H1 (cell line): ENCODE measurements around the gene GALNT9. TPM values are rescaled to one million over a fixed set of nuclear protein-coding genes. Genes with fewer than 3 reads are reported as not detected.
"Not testable (repeated sequence)": the region's sequence is repeated elsewhere in the genome, so short reads cannot be mapped to it uniquely, and the experiment has no call there.

Experiments used
- CTCF ChIA-PET: fragments of 300-600 bp; sonication (Branson Sonifier 250); formaldehyde crosslinking; loops from one replicate; lab custom pipeline; 2021; ENCODE audit not compliant: partially characterized antibody; lab: Charles Lee
- POLR2A ChIA-PET: fragments of 300-600 bp; sonication (Branson Sonifier 250); formaldehyde crosslinking; loops from one replicate; lab custom pipeline; 2021; ENCODE audit warnings: inconsistent platforms; ENCODE audit not compliant: partially characterized antibody; lab: Charles Lee
- DNase-seq, 2 experiments: peaks; one replicate each; pipeline versions ENCODE4 v3.0.0 to v3.0.0-alpha.2; 2010 to 2022; ENCODE audit warnings: low spot score in 2 of 2, low read depth in 1 of 2, mixed read lengths in 1 of 2
- FAIRE-seq: peaks from 2 replicates; lab custom pipeline; 2011; peaks lifted over from hg19 to GRCh38; lab: Jason Lieb, UNC
- H2AFZ ChIP-seq: 2 replicates; pipeline ENCODE4 v1.8.1; 2012; ENCODE audit warnings: low read length, inconsistent platforms
- H2AK5ac ChIP-seq: 2 replicates; pipeline ENCODE4 v1.6.1; 2013; ENCODE audit warnings: low read depth, low read length
- H2BK120ac ChIP-seq: replicated peaks from 2 replicates; pipeline ENCODE3; 2013; ENCODE audit warnings: low read depth, low read length, inconsistent platforms
- H2BK12ac ChIP-seq: 2 replicates; pipeline ENCODE4 v1.6.1; 2013; ENCODE audit warnings: low read depth, low read length
- H2BK15ac ChIP-seq: 2 replicates; pipeline ENCODE4 v1.6.1; 2013; ENCODE audit warnings: low read length
- H2BK20ac ChIP-seq: 2 replicates; pipeline ENCODE4 v1.6.1; 2013; ENCODE audit warnings: low read length
- H2BK5ac ChIP-seq: 2 replicates; pipeline ENCODE4 v1.6.1; 2013; ENCODE audit warnings: low read depth, low read length
- H3K14ac ChIP-seq: 2 replicates; pipeline ENCODE4 v1.6.1; 2013; ENCODE audit warnings: inconsistent platforms; ENCODE audit not compliant: insufficient read length
- H3K18ac ChIP-seq: 2 replicates; pipeline ENCODE4 v1.6.1; 2013; ENCODE audit warnings: low read length; ENCODE audit errors: extremely low read depth
- H3K23ac ChIP-seq: 2 replicates; pipeline ENCODE4 v1.6.1; 2013; ENCODE audit warnings: inconsistent platforms; ENCODE audit not compliant: insufficient read length
- H3K23me2 ChIP-seq: 2 replicates; pipeline ENCODE4 v1.6.1; 2013; ENCODE audit warnings: low read depth, low read length
- H3K27ac ChIP-seq: 2 replicates; pipeline ENCODE4 v1.6.1; 2011; ENCODE audit warnings: low read depth, low read length, inconsistent platforms
- H3K27me3 ChIP-seq, 4 experiments: replicated peaks in 1 of 4; 1 replicate in 1 of 4; 2 replicates in 3 of 4; pipeline versions ENCODE4 v1.6.1 to v1.8.1; 2011 to 2013; ENCODE audit warnings: low read length in 3 of 4, mild to moderate bottlenecking in 3 of 4, inconsistent platforms in 2 of 4, mixed read lengths in 2 of 4, moderate library complexity in 1 of 4; ENCODE audit not compliant: control insufficient read depth in 3 of 4, insufficient read depth in 3 of 4; ENCODE audit errors: extremely low read depth in 1 of 4
- H3K36me3 ChIP-seq, 4 experiments: 2 replicates each; pipeline versions ENCODE4 v1.6.1 to v1.8.1; 2011 to 2013; ENCODE audit warnings: mild to moderate bottlenecking in 4 of 4, low read length in 3 of 4, moderate library complexity in 2 of 4, control low read depth in 1 of 4, inconsistent platforms in 1 of 4; ENCODE audit not compliant: insufficient read depth in 4 of 4, control insufficient read depth in 2 of 4
- H3K4ac ChIP-seq: replicated peaks from 2 replicates; pipeline ENCODE3; 2013; ENCODE audit warnings: low read length, low read depth, mixed read lengths, inconsistent platforms; ENCODE audit not compliant: insufficient read length
- H3K4me1 ChIP-seq, 4 experiments: replicated peaks in 1 of 4; 1 replicate in 1 of 4; 2 replicates in 3 of 4; pipeline versions ENCODE4 v1.6.1 to v1.8.1; 2011 to 2013; ENCODE audit warnings: low read length in 3 of 4, inconsistent platforms in 2 of 4, mixed read lengths in 1 of 4; ENCODE audit not compliant: insufficient read depth in 4 of 4, control insufficient read depth in 3 of 4
- H3K4me2 ChIP-seq, 2 experiments: 2 replicates each; pipeline versions ENCODE4 v1.6.1 to v1.8.1; 2011 to 2013; ENCODE audit warnings: low read depth in 2 of 2, low read length in 2 of 2, control low read depth in 1 of 2, inconsistent platforms in 1 of 2, mild to moderate bottlenecking in 1 of 2; ENCODE audit not compliant: insufficient read depth in 1 of 2
- H3K4me3 ChIP-seq, 4 experiments: fragments of 200-600, 300-600 bp in 1 of 4; sonication (generic), shearing (Covaris generic), sonication (Bioruptor Twin) in 1 of 4; 2 replicates each; pipeline versions ENCODE4 v1.5.1 to v1.8.1; 2011 to 2016; ENCODE audit warnings: low read length in 4 of 4, low read depth in 3 of 4, control low read depth in 2 of 4, inconsistent platforms in 2 of 4, mild to moderate bottlenecking in 2 of 4, mixed read lengths in 1 of 4, moderate library complexity in 1 of 4; ENCODE audit not compliant: insufficient read depth in 2 of 4; ENCODE audit errors: extremely low read depth in 1 of 4
- H3K56ac ChIP-seq: replicated peaks from 2 replicates; pipeline ENCODE3; 2013; ENCODE audit warnings: low read depth, mild to moderate bottlenecking, mixed read lengths, low read length, inconsistent platforms; ENCODE audit not compliant: insufficient read length
- H3K79me1 ChIP-seq: 2 replicates; pipeline ENCODE4 v1.6.1; 2013; ENCODE audit warnings: low read depth, low read length, control low read depth
- H3K79me2 ChIP-seq, 2 experiments: 2 replicates each; pipeline versions ENCODE4 v1.6.1 to v1.8.1; 2012 to 2013; ENCODE audit warnings: low read length in 2 of 2, mild to moderate bottlenecking in 2 of 2, inconsistent platforms in 1 of 2; ENCODE audit not compliant: insufficient read depth in 2 of 2, control insufficient read depth in 1 of 2
- H3K9ac ChIP-seq, 4 experiments: replicated peaks in 1 of 4; 1 replicate in 1 of 4; 2 replicates in 3 of 4; pipeline versions ENCODE4 v1.6.1 to v1.8.1; 2011 to 2013; ENCODE audit warnings: low read depth in 3 of 4, low read length in 3 of 4, control low read depth in 2 of 4, mild to moderate bottlenecking in 2 of 4, moderate library complexity in 2 of 4, inconsistent platforms in 1 of 4; ENCODE audit errors: extremely low read depth in 1 of 4
- H3K9me3 ChIP-seq, 2 experiments: 2 replicates each; pipeline versions ENCODE4 v1.6.1 to v1.8.1; 2012 to 2013; ENCODE audit warnings: mild to moderate bottlenecking in 2 of 2, moderate library complexity in 2 of 2, control low read depth in 1 of 2, inconsistent platforms in 1 of 2, low read depth in 1 of 2, low read length in 1 of 2, mixed read lengths in 1 of 2; ENCODE audit not compliant: insufficient read depth in 2 of 2
- H4K20me1 ChIP-seq, 2 experiments: replicated peaks in 1 of 2; 2 replicates each; pipeline versions ENCODE3 to v1.8.1; 2011 to 2013; ENCODE audit warnings: inconsistent platforms in 2 of 2, low read length in 2 of 2, mild to moderate bottlenecking in 1 of 2; ENCODE audit not compliant: insufficient read depth in 2 of 2, control insufficient read depth in 1 of 2
- H4K5ac ChIP-seq: 2 replicates; pipeline ENCODE4 v1.6.1; 2013; ENCODE audit warnings: low read length, low read depth, mixed read lengths, inconsistent platforms; ENCODE audit not compliant: insufficient read length
- H4K8ac ChIP-seq: 2 replicates; pipeline ENCODE4 v1.8.0; 2013; ENCODE audit warnings: mild to moderate bottlenecking, moderate library complexity, low read length, inconsistent platforms; ENCODE audit not compliant: insufficient read depth; ENCODE audit errors: extremely low read depth
- H4K91ac ChIP-seq: replicated peaks from 2 replicates; pipeline ENCODE3; 2013; ENCODE audit warnings: low read length, mixed read lengths, inconsistent platforms; ENCODE audit not compliant: insufficient read length
- WGBS, 2 experiments: shearing (Covaris generic) in 1 of 2; methylation state at CpG; one replicate each; pipeline versions ENCODE4 v1.1.6 to v1.1.7; 2013 to 2015; ENCODE audit warnings: low lambda C conversion rate in 2 of 2, mixed read lengths in 2 of 2, inconsistent platforms in 1 of 2, low coverage in 1 of 2, missing lambda C conversion rate in 1 of 2; ENCODE audit not compliant: insufficient replicate concordance in 2 of 2, insufficient coverage in 1 of 2, insufficient read length in 1 of 2; ENCODE audit errors: extremely low coverage in 1 of 2, missing lambda C conversion rate in 1 of 2; 5-methylcytosine and 5-hydroxymethylcytosine counted together
- polyA plus RNA-seq, 7 experiments: library from polyadenylated mRNA; depleted of rRNA in 3 of 7; stranded (reverse) in 5 of 7; unstranded in 2 of 7; fragments of >200 nt in 5 of 7; fragments of 200-250 nt in 2 of 7; gene quantifications; 1 replicate in 5 of 7; 2 replicates in 1 of 7; 4 replicates in 1 of 7; pipeline versions ENCODE4 v1.2.1 to v1.2.3, GENCODE V29; 2011 to 2013; ENCODE audit warnings: missing spikeins in 2 of 7, mixed read lengths in 2 of 7
- total RNA-seq: library from RNA; stranded (reverse); fragmentation: NEBNext Ultra II Directional; extraction: Animal tissue kit (Norgen Biotek cat#: 25700); gene quantifications from 2 replicates; pipeline ENCODE4 v1.2.1, GENCODE V29; 2021

GALNT9 gene
- total and polyA plus RNA-seq, 2 of the 8 experiments (the other 6 are each of a cell fraction or from before 2014, with no cell fraction given) = 2.0 to 3.6 TPM

GRCh38 chr12:132303853-132304373 lies 25.5 kb downstream of the GALNT9 start:
- CTCF ChIA-PET = not testable (repeated sequence)

More at GRCh38 chr12:132303853-132304373, 25.5 kb downstream of the GALNT9 start:
- H3K27me3 ChIP-seq, H3K56ac ChIP-seq, H3K4me1 ChIP-seq, H3K4me2 ChIP-seq, H3K14ac ChIP-seq, H2BK12ac ChIP-seq, H3K79me1 ChIP-seq, H2BK5ac ChIP-seq, H4K8ac ChIP-seq, DNase-seq, POLR2A ChIA-PET, H2BK120ac ChIP-seq, H3K9ac ChIP-seq, H3K9me3 ChIP-seq, FAIRE-seq, H2AFZ ChIP-seq, H3K23ac ChIP-seq, H4K91ac ChIP-seq, H2BK20ac ChIP-seq, H4K20me1 ChIP-seq, H3K27ac ChIP-seq, H3K23me2 ChIP-seq, H2BK15ac ChIP-seq, H3K4ac ChIP-seq, H3K79me2 ChIP-seq, H3K18ac ChIP-seq, H3K36me3 ChIP-seq, H4K5ac ChIP-seq, H3K4me3 ChIP-seq, H2AK5ac ChIP-seq: not testable (repeated sequence)
- 80% methylated on average over 1 of the region's 30 CpGs; no CpG with 5 or more reads in 1 of the 2 experiments for WGBS, 2 experiments
